GM19397 (cell line): Measurements from ENCODE around the gene IGFL4.
"Not testable (repeated sequence)": the region's sequence is repeated elsewhere in the genome, so short reads cannot be mapped to it uniquely, and the experiment has no call there.

Experiments used
- ATAC-seq: cut with Tn5 transposase; IDR thresholded peaks from one replicate; pipeline ENCODE4 v1.9.1; 2021; ENCODE audit warnings: mild to moderate bottlenecking, moderate library complexity; ENCODE audit not compliant: unreplicated experiment

IGFL4 gene

GRCh38 chr19:46040952-46041500 is at the start of gene IGFL4:
Gene IGFL4, minus strand, starts transcription at chr19:46041002. Its CDS starts 40 bp downstream, at chr19:46040962.
- no peak for ATAC-seq

GRCh38 chr19:46090444-46090843 is 49.6 kb upstream of the IGFL4 start:
- ATAC-seq = no peak

GRCh38 chr19:46089432-46089831 is 48.6 kb upstream of the IGFL4 start:
- no peak for ATAC-seq

- no peak for ATAC-seq
These were observed 47.3 kb upstream of the IGFL4 start for GRCh38 chr19:46088101-46088500.

GRCh38 chr19:46085888-46086287 is 45.1 kb upstream of the IGFL4 start:
- ATAC-seq = no peak

GRCh38 chr19:46082728-46083050 is 41.9 kb upstream of the IGFL4 start:
- ATAC-seq = no peak

GRCh38 chr19:46081928-46082727 is 41.3 kb upstream of the IGFL4 start:
- no peak for ATAC-seq

- ATAC-seq = no peak
These were observed 39.8 kb upstream of the IGFL4 start for GRCh38 chr19:46080561-46080960.

GRCh38 chr19:46079576-46079975 is 38.8 kb upstream of the IGFL4 start:
- ATAC-seq = no peak

- not testable (repeated sequence) for ATAC-seq
These were observed 38.0 kb upstream of the IGFL4 start for GRCh38 chr19:46078573-46079332.

- ATAC-seq = no peak
These were observed 37.0 kb upstream of the IGFL4 start for GRCh38 chr19:46077815-46078167.

- no peak for ATAC-seq
These were observed 36.4 kb upstream of the IGFL4 start for GRCh38 chr19:46076951-46077814.

- ATAC-seq = no peak
These were observed 35.5 kb upstream of the IGFL4 start for GRCh38 chr19:46076031-46076880.

- ATAC-seq = no peak
These were observed 32.6 kb upstream of the IGFL4 start for GRCh38 chr19:46073268-46073922.

GRCh38 chr19:46069806-46070341 is 29.1 kb upstream of the IGFL4 start:
- ATAC-seq = no peak

GRCh38 chr19:46068345-46069258 is 27.8 kb upstream of the IGFL4 start:
- ATAC-seq = no peak

GRCh38 chr19:46067691-46068090 is 26.9 kb upstream of the IGFL4 start:
- no peak for ATAC-seq

- ATAC-seq = no peak
These were observed 25.7 kb upstream of the IGFL4 start for GRCh38 chr19:46066471-46066870.
